ENCODE measurements around the gene SRRM1.

DNA sequence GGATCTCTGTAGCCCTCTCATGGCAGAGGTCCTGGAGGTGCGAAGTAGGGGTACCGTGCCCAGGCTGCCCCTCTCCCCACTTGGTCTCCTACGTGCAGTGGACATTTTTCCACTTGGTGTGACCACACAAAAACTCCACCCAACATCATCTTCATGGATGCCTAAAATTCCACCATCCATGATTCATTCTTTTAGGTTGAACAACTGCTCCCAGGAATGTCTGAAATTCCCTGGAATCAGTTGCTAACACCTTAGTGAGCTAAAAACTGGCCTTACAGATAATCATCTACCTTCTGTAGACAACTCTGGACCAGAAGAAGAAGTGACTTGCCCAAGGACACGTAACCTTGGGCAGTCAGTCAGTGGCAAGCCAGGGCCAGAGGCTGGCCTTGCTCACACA lies 70.1 kb downstream of the SRRM1 start:
- TF ChIP-seq, protein P1, sequence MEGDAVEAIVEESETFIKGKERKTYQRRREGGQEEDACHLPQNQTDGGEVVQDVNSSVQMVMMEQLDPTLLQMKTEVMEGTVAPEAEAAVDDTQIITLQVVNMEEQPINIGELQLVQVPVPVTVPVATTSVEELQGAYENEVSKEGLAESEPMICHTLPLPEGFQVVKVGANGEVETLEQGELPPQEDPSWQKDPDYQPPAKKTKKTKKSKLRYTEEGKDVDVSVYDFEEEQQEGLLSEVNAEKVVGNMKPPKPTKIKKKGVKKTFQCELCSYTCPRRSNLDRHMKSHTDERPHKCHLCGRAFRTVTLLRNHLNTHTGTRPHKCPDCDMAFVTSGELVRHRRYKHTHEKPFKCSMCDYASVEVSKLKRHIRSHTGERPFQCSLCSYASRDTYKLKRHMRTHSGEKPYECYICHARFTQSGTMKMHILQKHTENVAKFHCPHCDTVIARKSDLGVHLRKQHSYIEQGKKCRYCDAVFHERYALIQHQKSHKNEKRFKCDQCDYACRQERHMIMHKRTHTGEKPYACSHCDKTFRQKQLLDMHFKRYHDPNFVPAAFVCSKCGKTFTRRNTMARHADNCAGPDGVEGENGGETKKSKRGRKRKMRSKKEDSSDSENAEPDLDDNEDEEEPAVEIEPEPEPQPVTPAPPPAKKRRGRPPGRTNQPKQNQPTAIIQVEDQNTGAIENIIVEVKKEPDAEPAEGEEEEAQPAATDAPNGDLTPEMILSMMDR (IDR thresholded peaks at IDR 0.05): no peak
- TF ChIP-seq, protein P2, sequence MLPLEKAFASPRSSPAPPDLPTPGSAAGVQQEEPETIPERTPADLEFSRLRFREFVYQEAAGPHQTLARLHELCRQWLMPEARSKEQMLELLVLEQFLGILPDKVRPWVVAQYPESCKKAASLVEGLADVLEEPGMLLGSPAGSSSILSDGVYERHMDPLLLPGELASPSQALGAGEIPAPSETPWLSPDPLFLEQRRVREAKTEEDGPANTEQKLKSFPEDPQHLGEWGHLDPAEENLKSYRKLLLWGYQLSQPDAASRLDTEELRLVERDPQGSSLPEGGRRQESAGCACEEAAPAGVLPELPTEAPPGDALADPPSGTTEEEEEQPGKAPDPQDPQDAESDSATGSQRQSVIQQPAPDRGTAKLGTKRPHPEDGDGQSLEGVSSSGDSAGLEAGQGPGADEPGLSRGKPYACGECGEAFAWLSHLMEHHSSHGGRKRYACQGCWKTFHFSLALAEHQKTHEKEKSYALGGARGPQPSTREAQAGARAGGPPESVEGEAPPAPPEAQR (CRISPR knock-in tag; IDR thresholded peaks at IDR 0.05): no peak
- TF ChIP-seq, protein P3, sequence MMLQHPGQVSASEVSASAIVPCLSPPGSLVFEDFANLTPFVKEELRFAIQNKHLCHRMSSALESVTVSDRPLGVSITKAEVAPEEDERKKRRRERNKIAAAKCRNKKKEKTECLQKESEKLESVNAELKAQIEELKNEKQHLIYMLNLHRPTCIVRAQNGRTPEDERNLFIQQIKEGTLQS (CRISPR knock-in tag; conservative IDR thresholded peaks at IDR 0.05): no peak
- TF ChIP-seq NR3C1 (CRISPR knock-in tag; conservative IDR thresholded peaks at IDR 0.05; ENCODE audit: low read depth) (no peak), JAZF1 (CRISPR knock-in tag; IDR thresholded peaks at IDR 0.05) (no peak), TEAD4 (CRISPR knock-in tag; IDR thresholded peaks at IDR 0.05) (no peak), ETV6 (CRISPR knock-in tag; IDR thresholded peaks at IDR 0.05) (no peak), ZNF219 (CRISPR knock-in tag; IDR thresholded peaks at IDR 0.05; ENCODE audit: borderline replicate concordance) (no peak), TEAD1 (CRISPR knock-in tag; IDR thresholded peaks at IDR 0.05) (no peak), TCF7 (CRISPR knock-in tag; IDR thresholded peaks at IDR 0.05; ENCODE audit: low read depth) (no peak)
- TF ChIP-seq, protein P4, sequence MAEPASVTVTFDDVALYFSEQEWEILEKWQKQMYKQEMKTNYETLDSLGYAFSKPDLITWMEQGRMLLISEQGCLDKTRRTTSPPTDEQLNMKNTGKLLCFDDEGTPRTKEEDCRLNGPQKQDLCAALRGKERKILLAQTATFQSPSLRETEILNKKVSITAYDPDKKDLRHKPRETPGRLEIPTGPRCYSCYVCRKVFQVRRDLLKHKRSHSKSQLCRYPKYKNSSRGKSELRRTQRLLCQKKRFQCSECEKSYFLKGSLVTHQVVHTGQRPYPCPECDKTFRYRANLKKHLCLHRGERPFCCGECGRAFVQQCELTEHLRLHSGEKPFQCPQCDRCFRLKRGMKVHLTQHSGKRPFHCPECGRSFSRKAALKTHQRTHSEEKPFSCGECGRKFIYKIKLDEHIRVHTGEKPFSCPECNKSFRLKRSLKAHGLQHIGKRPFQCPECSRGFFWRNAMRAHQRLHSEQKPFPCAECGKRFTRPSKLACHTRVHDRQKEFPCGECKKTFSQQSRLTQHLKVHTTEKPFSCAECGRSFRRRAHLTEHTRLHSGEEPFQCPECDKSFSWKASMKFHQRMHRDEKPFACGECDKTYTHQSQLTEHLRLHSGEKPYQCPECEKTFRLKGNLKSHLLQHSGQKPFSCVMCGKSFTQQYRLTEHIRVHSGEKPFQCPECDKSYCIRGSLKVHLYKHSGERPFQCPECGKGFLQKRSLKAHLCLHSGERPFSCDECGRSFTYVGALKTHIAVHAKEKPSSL (CRISPR knock-in tag; conservative IDR thresholded peaks at IDR 0.05): no peak
- TF ChIP-seq, protein P5, sequence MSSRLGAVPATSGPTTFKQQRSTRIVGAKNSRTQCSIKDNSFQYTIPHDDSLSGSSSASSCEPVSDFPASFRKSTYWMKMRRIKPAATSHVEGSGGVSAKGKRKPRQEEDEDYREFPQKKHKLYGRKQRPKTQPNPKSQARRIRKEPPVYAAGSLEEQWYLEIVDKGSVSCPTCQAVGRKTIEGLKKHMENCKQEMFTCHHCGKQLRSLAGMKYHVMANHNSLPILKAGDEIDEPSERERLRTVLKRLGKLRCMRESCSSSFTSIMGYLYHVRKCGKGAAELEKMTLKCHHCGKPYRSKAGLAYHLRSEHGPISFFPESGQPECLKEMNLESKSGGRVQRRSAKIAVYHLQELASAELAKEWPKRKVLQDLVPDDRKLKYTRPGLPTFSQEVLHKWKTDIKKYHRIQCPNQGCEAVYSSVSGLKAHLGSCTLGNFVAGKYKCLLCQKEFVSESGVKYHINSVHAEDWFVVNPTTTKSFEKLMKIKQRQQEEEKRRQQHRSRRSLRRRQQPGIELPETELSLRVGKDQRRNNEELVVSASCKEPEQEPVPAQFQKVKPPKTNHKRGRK (CRISPR knock-in tag; IDR thresholded peaks at IDR 0.05; ENCODE audit: borderline replicate concordance): no peak
- TF ChIP-seq, protein P6, sequence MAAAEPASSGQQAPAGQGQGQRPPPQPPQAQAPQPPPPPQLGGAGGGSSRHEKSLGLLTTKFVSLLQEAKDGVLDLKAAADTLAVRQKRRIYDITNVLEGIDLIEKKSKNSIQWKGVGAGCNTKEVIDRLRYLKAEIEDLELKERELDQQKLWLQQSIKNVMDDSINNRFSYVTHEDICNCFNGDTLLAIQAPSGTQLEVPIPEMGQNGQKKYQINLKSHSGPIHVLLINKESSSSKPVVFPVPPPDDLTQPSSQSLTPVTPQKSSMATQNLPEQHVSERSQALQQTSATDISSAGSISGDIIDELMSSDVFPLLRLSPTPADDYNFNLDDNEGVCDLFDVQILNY (CRISPR knock-in tag; IDR thresholded peaks at IDR 0.05): no peak
- TF ChIP-seq, protein P7, sequence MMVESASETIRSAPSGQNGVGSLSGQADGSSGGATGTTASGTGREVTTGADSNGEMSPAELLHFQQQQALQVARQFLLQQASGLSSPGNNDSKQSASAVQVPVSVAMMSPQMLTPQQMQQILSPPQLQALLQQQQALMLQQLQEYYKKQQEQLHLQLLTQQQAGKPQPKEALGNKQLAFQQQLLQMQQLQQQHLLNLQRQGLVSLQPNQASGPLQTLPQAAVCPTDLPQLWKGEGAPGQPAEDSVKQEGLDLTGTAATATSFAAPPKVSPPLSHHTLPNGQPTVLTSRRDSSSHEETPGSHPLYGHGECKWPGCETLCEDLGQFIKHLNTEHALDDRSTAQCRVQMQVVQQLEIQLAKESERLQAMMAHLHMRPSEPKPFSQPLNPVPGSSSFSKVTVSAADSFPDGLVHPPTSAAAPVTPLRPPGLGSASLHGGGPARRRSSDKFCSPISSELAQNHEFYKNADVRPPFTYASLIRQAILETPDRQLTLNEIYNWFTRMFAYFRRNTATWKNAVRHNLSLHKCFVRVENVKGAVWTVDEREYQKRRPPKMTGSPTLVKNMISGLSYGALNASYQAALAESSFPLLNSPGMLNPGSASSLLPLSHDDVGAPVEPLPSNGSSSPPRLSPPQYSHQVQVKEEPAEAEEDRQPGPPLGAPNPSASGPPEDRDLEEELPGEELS (CRISPR knock-in tag; IDR thresholded peaks at IDR 0.05): no peak

All from WTC11 (cell line).